Hepatocyte (in vitro differentiated cells): ENCODE data around the gene CCZ1B. TPM values are rescaled to one million over a fixed set of nuclear protein-coding genes. Genes with fewer than 3 reads are reported as not detected.
"Not testable (repeated sequence)": the region's sequence is repeated elsewhere in the genome, so short reads cannot be mapped to it uniquely, and the experiment has no call there.

Experiments
- DNase-seq: peaks from one replicate; pipeline ENCODE4 v3.0.0-alpha.2; 2016; ENCODE audit warnings: low spot score
- H2AFZ ChIP-seq: fragments of 200-600 bp; sonication (generic); 2 replicates; pipeline ENCODE4 v1.6.0; 2016; ENCODE audit warnings: antibody characterized with exemption, mild to moderate bottlenecking
- H3K27ac ChIP-seq: fragments of 200-600 bp; sonication (generic); 2 replicates; pipeline ENCODE4 v1.5.1; 2016; ENCODE audit warnings: mild to moderate bottlenecking
- H3K27me3 ChIP-seq: fragments of 200-600 bp; sonication (generic); 2 replicates; pipeline ENCODE4 v1.6.1; 2016
- H3K36me3 ChIP-seq: fragments of 200-600 bp; sonication (generic); replicated peaks from 2 replicates; pipeline ENCODE4 v1.5.1; 2016; ENCODE audit warnings: low read depth; ENCODE audit not compliant: insufficient read depth
- H3K4me1 ChIP-seq: fragments of 200-600 bp; sonication (generic); 2 replicates; pipeline ENCODE4 v1.5.1; 2016; ENCODE audit warnings: mild to moderate bottlenecking, moderate library complexity; ENCODE audit not compliant: insufficient read depth
- H3K4me2 ChIP-seq: fragments of 200-600 bp; sonication (generic); 2 replicates; pipeline ENCODE4 v1.6.0; 2016
- H3K4me3 ChIP-seq: fragments of 200-600 bp; sonication (generic); 2 replicates; pipeline ENCODE4 v1.5.1; 2016; ENCODE audit warnings: mild to moderate bottlenecking
- H3K79me2 ChIP-seq: fragments of 200-600 bp; sonication (generic); 2 replicates; pipeline ENCODE4 v1.6.0; 2017; ENCODE audit warnings: mild to moderate bottlenecking
- H3K9me2 ChIP-seq: fragments of 200-600 bp; sonication (generic); replicated peaks from 2 replicates; pipeline ENCODE4 v1.6.0; 2017; ENCODE audit warnings: mild to moderate bottlenecking; ENCODE audit not compliant: insufficient read depth
- H3K9me3 ChIP-seq: fragments of 200-600 bp; sonication (generic); 2 replicates; pipeline ENCODE4 v1.5.1; 2016; ENCODE audit warnings: low read depth, mild to moderate bottlenecking
- H4K20me1 ChIP-seq: fragments of 200-600 bp; sonication (generic); 2 replicates; pipeline ENCODE4 v1.6.0; 2016; ENCODE audit warnings: mild to moderate bottlenecking; ENCODE audit not compliant: insufficient read depth, poor library complexity, severe bottlenecking
- WGBS: methylation state at CpG from one replicate; pipeline ENCODE4 v1.1.6; 2016; ENCODE audit warnings: low lambda C conversion rate; ENCODE audit errors: missing lambda C conversion rate; 5-methylcytosine and 5-hydroxymethylcytosine counted together
- polyA plus RNA-seq: library from polyadenylated mRNA; unstranded; fragments of >200 nt; fragmentation: Nextera tagmentation; extraction: Ambion mirVana; gene quantifications from 2 replicates; pipeline ENCODE4 v1.2.1, GENCODE V29; 2016
- total RNA-seq: library from RNA; depleted of rRNA; stranded (reverse); fragments of >200 nt; gene quantifications from 2 replicates; pipeline ENCODE4 v1.2.3, GENCODE V29; 2014

The CCZ1B gene
- total and polyA plus RNA-seq, 2 experiments from 2014 or later, result 25.0 to 28.9 TPM

DNA sequence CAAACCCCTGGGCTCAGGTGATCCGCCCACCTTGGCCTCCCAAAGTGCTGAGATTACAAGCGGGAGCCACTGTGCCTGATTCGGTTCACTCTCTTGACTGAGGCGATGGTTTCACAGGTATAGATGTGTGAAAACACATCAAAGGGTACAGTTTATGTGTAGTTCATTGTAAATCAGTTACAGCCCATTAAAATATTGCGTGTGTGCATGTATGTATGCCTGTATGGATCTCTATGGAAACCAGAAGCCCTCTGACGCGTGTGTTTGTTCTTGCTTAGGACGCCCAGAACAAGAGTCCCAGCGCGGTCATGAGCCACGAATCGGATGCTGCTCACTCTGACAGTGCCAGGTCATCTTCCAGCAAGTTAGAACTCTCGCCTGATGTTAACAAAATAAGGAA lies 36.7 kb downstream of the CCZ1B start:
- no CpG with 5 or more reads among the region's 13 CpGs for WGBS
- H3K4me1 ChIP-seq, H3K27ac ChIP-seq, H3K9me2 ChIP-seq, H3K9me3 ChIP-seq, H3K27me3 ChIP-seq, H3K36me3 ChIP-seq, H3K79me2 ChIP-seq, H3K4me2 ChIP-seq, DNase-seq, H2AFZ ChIP-seq, H3K4me3 ChIP-seq, H4K20me1 ChIP-seq: not testable (repeated sequence)

DNA sequence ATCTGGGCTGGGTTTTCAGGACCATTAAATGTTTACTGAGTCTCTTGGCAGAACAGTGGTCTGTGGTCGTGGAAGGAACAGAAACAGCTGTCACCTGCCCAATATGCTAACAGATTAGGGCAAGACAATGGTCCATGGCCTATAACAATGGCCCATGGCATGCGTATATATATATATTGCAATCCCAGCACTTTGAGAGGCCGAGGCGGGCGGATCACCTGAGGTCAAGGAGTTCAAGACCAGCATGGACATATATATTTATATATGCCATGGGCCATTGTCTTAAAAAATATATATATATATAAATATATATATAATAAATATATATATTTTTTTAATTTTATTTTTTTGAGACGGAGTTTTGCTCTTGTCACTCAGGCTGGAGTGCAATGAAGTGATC lies 44.5 kb downstream of the CCZ1B start:
- WGBS, result 95% methylated on average over 5 of the region's 6 CpGs

DNA sequence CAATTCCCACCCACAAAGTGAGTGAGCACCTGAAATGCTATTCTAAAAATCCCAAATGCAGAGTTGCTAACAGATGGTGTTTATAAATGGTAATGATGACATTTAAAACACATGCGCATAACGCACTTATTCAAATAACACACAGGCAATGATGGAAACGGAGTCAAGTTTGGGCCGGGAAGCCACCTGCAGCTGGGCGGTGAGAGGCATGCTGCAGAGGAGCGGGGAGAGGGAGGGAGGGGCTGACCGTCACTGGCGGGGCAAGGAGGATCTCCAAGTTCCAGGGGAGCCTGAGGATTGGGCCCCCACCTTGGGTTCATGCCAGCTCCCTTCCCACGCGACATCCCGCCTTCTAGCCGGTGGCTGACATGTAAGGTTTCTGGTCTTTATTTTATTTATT lies 64.9 kb downstream of the CCZ1B start:
- H3K9me2 ChIP-seq, H3K4me2 ChIP-seq, H3K4me3 ChIP-seq, H2AFZ ChIP-seq, H3K36me3 ChIP-seq, H3K9me3 ChIP-seq, H3K27ac ChIP-seq, H3K79me2 ChIP-seq, DNase-seq, H3K27me3 ChIP-seq, H3K4me1 ChIP-seq, H4K20me1 ChIP-seq: not testable (repeated sequence)
- 89% methylated on average over 4 of the region's 12 CpGs for WGBS

More for the DNA sequence above, 44.5 kb downstream of the CCZ1B start:
- H3K4me1 ChIP-seq, H2AFZ ChIP-seq, H3K4me3 ChIP-seq, H3K9me3 ChIP-seq, DNase-seq, H3K36me3 ChIP-seq, H3K27me3 ChIP-seq, H4K20me1 ChIP-seq, H3K79me2 ChIP-seq, H3K27ac ChIP-seq, H3K4me2 ChIP-seq, H3K9me2 ChIP-seq: not testable (repeated sequence)

DNA sequence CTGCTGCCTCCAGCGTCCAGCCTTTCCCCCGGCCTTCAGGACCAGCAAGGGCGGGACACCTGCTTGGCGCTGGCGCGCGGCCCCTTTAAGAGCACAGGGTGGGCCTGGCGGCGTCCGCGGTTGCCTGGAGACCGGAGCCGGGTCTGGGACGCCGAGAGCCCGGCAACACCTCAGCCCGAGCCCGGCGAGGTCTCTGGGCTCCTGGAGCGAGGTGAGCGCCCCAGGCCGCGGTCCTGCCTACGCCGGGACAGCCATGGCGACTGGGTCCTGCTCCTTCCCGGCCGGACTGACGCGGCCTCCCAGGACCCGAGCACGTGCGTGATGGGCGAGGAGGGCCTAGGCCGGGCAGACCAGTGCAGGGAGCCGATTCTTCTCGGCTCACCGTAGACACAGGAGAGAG lies 72.1 kb downstream of the CCZ1B start, which contains the start of gene RSPH10B2:
TSS of gene RSPH10B2 (plus strand) at position 140 of the 400 bp plus-strand sequence. CDS start 3,575 bp downstream, outside the sequence.
- not testable (repeated sequence) for H3K27ac ChIP-seq, H4K20me1 ChIP-seq, H3K9me3 ChIP-seq, H3K9me2 ChIP-seq, H2AFZ ChIP-seq, H3K4me3 ChIP-seq, DNase-seq, H3K27me3 ChIP-seq, H3K4me1 ChIP-seq, H3K79me2 ChIP-seq, H3K36me3 ChIP-seq
- WGBS, result 5% methylated on average over 11 of the region's 38 CpGs
- peak within 1 kb of the TSS; percentile 62 for H3K4me2 ChIP-seq

DNA sequence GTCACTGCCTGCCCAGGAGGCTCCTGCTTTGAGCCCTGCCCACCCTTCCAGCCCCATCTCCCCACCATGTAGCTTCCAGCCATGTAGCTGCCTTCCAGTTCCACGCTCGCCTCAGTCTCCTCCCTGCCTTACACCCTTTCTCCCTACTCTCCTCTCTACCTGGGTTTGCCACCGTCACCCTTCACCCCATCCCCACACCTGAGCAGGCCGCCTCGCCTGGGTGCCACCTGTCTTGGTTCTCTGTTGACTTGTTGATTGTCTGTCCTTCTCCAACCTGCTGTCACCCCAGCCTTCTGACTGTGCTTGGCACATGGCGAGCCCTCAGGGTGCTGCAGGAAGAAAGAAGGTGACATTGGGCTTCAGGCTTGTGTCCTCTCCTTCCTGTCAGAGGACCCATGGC lies 75.9 kb downstream of the CCZ1B start:
- not testable (repeated sequence) for H3K36me3 ChIP-seq, H3K27me3 ChIP-seq, H3K4me3 ChIP-seq, H4K20me1 ChIP-seq, H3K79me2 ChIP-seq, DNase-seq, H3K27ac ChIP-seq, H2AFZ ChIP-seq, H3K9me3 ChIP-seq, H3K4me2 ChIP-seq, H3K9me2 ChIP-seq, H3K4me1 ChIP-seq
- over 99% methylated on average over 4 of the region's 6 CpGs for WGBS

DNA sequence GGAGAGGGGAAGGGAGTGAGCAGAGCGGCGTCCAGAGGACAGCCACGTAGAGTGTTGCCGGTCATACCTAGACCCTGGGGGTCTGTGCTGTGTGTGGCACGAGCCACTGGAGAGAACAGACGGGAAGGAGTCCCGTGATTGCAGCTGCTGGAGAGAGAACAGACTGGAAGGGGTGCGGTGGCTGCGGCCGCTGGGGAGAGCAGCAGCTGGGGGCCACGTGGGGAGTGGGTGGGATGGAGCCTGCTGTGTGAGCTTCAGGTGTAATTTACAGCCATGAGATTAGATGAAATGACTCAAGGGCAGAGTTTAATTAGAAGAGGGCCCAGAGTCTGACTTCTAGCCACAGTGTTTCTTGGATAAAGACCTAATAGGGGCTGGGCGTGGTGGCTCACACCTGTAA lies 76.7 kb downstream of the CCZ1B start:
- DNase-seq, H3K79me2 ChIP-seq, H3K4me2 ChIP-seq, H3K36me3 ChIP-seq, H3K4me1 ChIP-seq, H2AFZ ChIP-seq, H3K9me2 ChIP-seq, H3K9me3 ChIP-seq, H3K27me3 ChIP-seq, H3K4me3 ChIP-seq, H3K27ac ChIP-seq, H4K20me1 ChIP-seq: not testable (repeated sequence)
- WGBS, result 100% methylated on average over 6 of the region's 12 CpGs

Other genes with a start within 250 kb of the CCZ1B start
- 60.4 and 76.4 TPM in 2 replicates for gene ZDHHC4, start 248.8 kb downstream of the CCZ1B start, total RNA-seq
- 97.3 and 109 TPM in 2 replicates for gene ZDHHC4, start 248.8 kb downstream of the CCZ1B start, polyA plus RNA-seq
- 21.4 and 23.1 TPM in 2 replicates for gene INTS15, start 236.3 kb downstream of the CCZ1B start, total RNA-seq
- gene INTS15, start 236.3 kb downstream of the CCZ1B start, polyA plus RNA-seq, result 25.9 and 26.1 TPM in 2 replicates
- gene ZNF853, start 210.7 kb downstream of the CCZ1B start, total RNA-seq, result 8.0 and 9.0 TPM in 2 replicates
- gene ZNF853, start 210.7 kb downstream of the CCZ1B start, polyA plus RNA-seq, result 6.6 and 9.8 TPM in 2 replicates
- 13.3 and 16.9 TPM in 2 replicates for gene ZNF316, start 189.0 kb downstream of the CCZ1B start, total RNA-seq
- 26.7 and 31.8 TPM in 2 replicates for gene ZNF316, start 189.0 kb downstream of the CCZ1B start, polyA plus RNA-seq
- gene ZNF12, start 119.3 kb downstream of the CCZ1B start, total RNA-seq, result 18.5 and 22.2 TPM in 2 replicates
- gene ZNF12, start 119.3 kb downstream of the CCZ1B start, polyA plus RNA-seq, result 14.7 and 16.5 TPM in 2 replicates
- gene RSPH10B2, start 72.2 kb downstream of the CCZ1B start, total RNA-seq, result not detected in 2 replicates
- not detected in 2 replicates for gene RSPH10B2, start 72.2 kb downstream of the CCZ1B start, polyA plus RNA-seq